Mucosa of descending colon (tissue), 3 donors: ENCODE results near the gene ANP32D. TPM values are rescaled to one million over a fixed set of nuclear protein-coding genes. Genes with fewer than 3 reads are reported as not detected.
"Not testable (repeated sequence)": the region's sequence is repeated elsewhere in the genome, so short reads cannot be mapped to it uniquely, and the experiment has no call there.

Experiments used
- ATAC-seq: fragments of 200-7000 bp; cut with Tn5 transposase; one replicate; pipeline ENCODE4 v1.9.1; 2020; ENCODE audit warnings: mild to moderate bottlenecking, moderate library complexity
- DNase-seq, 3 donors: peaks; one replicate each; pipeline ENCODE4 v3.0.0-alpha.2; 2020
- H3K36me3 ChIP-seq: fragments of 200-600 bp; one replicate; pipeline ENCODE4 v1.8.0; 2021; ENCODE audit warnings: low read depth, mild to moderate bottlenecking
- H3K4me1 ChIP-seq: fragments of 200-600 bp; one replicate; pipeline ENCODE4 v1.8.0; 2021; ENCODE audit warnings: low read depth, mild to moderate bottlenecking
- H3K4me3 ChIP-seq: fragments of 200-600 bp; one replicate; pipeline ENCODE4 v1.8.0; 2021; ENCODE audit warnings: mild to moderate bottlenecking
- H3K9me3 ChIP-seq: fragments of 200-600 bp; one replicate; pipeline ENCODE4 v1.8.0; 2021; ENCODE audit warnings: mild to moderate bottlenecking
- intact Hi-C, 2 donors: fragments of 100-400 bp; cut with DNase I in 1 of 2; cut with micrococcal nuclease in 1 of 2; formaldehyde crosslinking; loops; one replicate each; pipeline versions ENCODE4 v1.11.0 to v1.11.1; 2022; cut with DNase I, micrococcal nuclease
- total RNA-seq, 3 donors: library from RNA; stranded (reverse); fragmentation: NEBNext Ultra II Directional in 2 of 3; extraction: Animal tissue kit (Norgen Biotek cat#: 25700) in 2 of 3; gene quantifications; one replicate each; pipeline versions ENCODE4 v1.2.1 to v1.2.4, GENCODE V29; 2021 to 2023
- TF ChIP-seq, protein P1 (sequence below): fragments of 200-600 bp; IDR thresholded peaks from one replicate; pipeline ENCODE4 v1.8.0; 2022; ENCODE audit warnings: antibody characterized with exemption, mild to moderate bottlenecking
- donor health status: DM: no; HTN: no; CAD: no; lungs with moderate emphysema.
- donor health status: DM: no; HTN: no; CAD: no.
- donor health status: DM: no; HTN: yes; CAD: no.

Gene ANP32D
- total RNA-seq, 3 donors from 2014 or later, result not detected

DNA sequence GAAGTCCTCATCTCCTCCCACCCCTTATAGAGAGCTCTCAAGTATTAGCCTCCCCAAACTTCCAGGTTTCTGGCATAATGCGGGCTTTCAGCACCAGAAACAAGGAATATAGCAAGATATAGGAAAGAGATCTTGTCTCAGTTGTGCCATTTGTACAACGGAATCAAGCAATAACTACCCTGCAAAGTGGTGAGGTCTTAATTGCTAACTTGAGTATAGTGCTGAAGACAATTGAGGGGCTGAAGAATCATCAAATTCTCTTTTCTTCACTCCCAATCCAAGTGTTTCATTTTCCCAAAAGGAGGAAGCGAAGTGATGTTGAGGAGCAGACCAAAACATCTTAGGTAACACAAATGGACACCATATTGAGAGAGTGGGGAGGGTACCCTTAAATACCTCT is 26.8 kb upstream of the ANP32D start:
- TF ChIP-seq, protein P1, sequence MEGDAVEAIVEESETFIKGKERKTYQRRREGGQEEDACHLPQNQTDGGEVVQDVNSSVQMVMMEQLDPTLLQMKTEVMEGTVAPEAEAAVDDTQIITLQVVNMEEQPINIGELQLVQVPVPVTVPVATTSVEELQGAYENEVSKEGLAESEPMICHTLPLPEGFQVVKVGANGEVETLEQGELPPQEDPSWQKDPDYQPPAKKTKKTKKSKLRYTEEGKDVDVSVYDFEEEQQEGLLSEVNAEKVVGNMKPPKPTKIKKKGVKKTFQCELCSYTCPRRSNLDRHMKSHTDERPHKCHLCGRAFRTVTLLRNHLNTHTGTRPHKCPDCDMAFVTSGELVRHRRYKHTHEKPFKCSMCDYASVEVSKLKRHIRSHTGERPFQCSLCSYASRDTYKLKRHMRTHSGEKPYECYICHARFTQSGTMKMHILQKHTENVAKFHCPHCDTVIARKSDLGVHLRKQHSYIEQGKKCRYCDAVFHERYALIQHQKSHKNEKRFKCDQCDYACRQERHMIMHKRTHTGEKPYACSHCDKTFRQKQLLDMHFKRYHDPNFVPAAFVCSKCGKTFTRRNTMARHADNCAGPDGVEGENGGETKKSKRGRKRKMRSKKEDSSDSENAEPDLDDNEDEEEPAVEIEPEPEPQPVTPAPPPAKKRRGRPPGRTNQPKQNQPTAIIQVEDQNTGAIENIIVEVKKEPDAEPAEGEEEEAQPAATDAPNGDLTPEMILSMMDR, result no peak
- DNase-seq, result no peak
- Histone ChIP-seq H3K36me3 (no peaks in the 10 kb centered on the region), H3K9me3 (no peaks in the 10 kb centered on the region), H3K4me3 (no peak overlapping the region), H3K4me1 (no peaks in the 10 kb centered on the region)
- ATAC-seq, result no peak
- intact Hi-C loops, result no loop called here

DNA sequence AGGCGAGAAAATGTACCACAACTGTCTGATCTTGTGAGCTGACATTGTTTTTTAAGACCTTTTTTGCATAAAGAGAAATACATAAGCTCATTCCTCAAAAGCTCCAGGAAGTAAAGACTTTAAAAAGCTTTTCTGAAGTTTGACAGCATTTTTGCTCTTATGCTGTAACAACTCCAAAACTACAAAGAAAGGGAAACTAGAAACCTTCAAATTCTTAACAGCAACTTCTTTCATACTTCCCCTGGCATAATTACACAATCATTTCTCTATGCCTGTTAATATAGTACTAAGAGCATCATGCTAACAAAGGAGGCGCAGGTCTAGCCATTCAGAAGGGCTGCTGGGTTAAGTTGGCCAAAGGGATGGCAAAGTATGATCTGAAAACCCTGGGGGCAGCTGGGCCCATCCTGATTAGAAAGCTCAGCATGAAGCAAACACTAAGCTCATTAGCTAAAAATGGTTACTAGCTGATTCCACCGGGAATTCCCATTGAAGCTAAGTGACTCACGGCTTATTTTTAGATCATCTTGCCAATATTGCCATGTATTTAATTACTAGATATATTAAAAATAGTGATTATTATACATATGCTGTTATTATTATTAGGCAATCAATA is 26.1 kb upstream of the ANP32D start:
- H3K4me3 ChIP-seq, result no peak overlapping the region
- intact Hi-C loops, result no loop called here
- no peaks in the 10 kb centered on the region for H3K4me1 ChIP-seq
- H3K9me3 ChIP-seq, result no peaks in the 10 kb centered on the region
- H3K36me3 ChIP-seq, result no peaks in the 10 kb centered on the region
- DNase-seq (no peak), ATAC-seq (no peak)
- TF ChIP-seq, protein P1, result no peak

DNA sequence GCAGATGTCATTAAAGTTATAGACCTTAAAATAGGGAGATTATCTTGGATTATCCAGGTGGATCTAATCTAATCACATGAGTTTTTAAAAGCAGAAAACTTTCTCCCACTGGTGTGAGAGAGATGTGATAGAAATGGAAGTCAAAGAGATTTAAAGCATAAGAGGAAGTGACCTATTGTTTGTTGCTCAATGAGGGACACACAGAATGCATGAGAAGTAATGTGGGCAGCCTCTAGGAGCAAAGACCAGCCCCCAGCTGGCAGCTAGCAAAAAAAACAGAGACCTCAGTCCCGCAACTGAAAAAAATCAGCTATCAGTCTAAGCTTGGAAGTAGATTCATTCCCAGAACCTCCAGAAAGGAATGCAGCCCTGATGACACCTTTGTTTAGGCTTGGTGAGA is 24.6 kb upstream of the ANP32D start:
- intact Hi-C loops, result no loop called here
- ATAC-seq, result no peak
- Histone ChIP-seq H3K4me3 (no peak overlapping the region), H3K4me1 (no peaks in the 10 kb centered on the region), H3K36me3 (no peaks in the 10 kb centered on the region), H3K9me3 (no peaks in the 10 kb centered on the region)
- TF ChIP-seq, protein P1, result no peak
- DNase-seq, result no peak

DNA sequence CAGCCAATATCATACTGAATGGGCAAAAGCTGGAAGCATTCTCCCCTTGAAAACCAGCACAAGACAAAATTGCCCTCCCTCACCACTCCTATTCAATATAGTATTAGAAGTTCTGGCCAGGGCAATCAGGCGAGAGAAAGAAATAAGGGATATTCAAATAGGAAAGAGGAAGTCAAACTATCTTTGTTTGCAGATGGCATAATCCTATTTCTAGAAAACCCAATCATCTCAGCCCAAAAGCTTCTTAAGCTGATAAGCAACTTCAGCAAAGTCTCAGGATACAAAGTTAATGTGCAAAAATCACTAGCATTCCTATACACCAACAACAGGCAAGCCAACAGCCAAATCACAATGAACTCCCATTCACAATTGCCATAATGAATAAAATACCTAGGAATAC is 21.0 kb upstream of the ANP32D start:
- no peaks in the 10 kb centered on the region for H3K36me3 ChIP-seq
- TF ChIP-seq, protein P1, result no peak
- DNase-seq (no peak), ATAC-seq (no peak)
- H3K4me3 ChIP-seq, result no peak overlapping the region
- intact Hi-C loops, result no loop called here
- H3K4me1 ChIP-seq, result no peaks in the 10 kb centered on the region
- H3K9me3 ChIP-seq, result no peaks in the 10 kb centered on the region

DNA sequence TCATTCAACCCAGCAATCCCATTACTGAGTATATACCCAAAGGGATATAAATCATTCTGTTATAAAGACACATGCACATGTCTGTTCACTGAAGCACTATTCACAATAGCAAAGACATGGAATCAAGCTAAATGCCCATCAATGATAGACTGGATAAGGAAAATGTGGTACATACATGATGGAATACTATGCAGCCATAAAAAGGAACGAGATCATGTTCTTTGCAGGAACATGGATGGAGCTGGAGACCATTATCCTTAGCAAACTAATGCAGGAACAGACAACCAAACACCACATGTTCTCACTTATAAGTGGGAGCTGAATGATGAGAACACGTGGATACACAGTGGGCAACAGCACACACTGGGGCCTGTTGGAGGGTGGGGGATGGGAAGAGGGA is 19.4 kb upstream of the ANP32D start:
- H3K36me3 ChIP-seq, H3K4me1 ChIP-seq, ATAC-seq, H3K9me3 ChIP-seq, DNase-seq, H3K4me3 ChIP-seq, intact Hi-C loops: not testable (repeated sequence)

DNA sequence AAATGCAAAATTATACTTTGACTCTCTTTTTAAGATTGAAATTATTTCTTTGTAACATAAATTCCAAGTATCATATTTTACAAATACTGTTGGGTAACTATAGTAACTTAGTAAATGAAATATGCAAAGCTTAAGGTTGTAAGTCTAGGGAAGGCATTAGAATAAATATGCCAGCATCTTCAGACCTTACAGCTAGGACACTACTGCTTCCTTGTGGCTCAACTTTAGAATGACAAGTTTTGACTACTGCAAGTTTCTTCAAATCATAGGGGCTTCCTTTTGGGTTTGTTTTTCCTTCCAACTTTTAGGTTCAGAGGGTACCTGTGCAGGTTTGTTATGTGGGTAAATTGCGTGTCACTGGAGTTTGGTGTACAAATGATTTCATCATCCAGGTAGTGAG is 17.7 kb upstream of the ANP32D start:
- ATAC-seq, result no peak
- no peak for DNase-seq
- intact Hi-C loops, result no loop called here

More for the DNA sequence above, 17.7 kb upstream of the ANP32D start:
- Histone ChIP-seq H3K9me3 (no peaks in the 10 kb centered on the region), H3K4me1 (no peaks in the 10 kb centered on the region), H3K4me3 (no peak overlapping the region), H3K36me3 (no peaks in the 10 kb centered on the region)
- TF ChIP-seq, protein P1, result no peak
